ENCODE data around the gene TRRAP.

GRCh38 chr7:99033765-99034164, 155.4 kb downstream of the TRRAP start:
- TF ChIP-seq CTCF (IDR thresholded peaks at IDR 0.05) (no peak), POLR2A (IDR thresholded peaks at IDR 0.05) (no peak), POLR2AphosphoS5 (IDR thresholded peaks at IDR 0.05) (no peak)
